ENCODE results near the gene DGCR6.
"Not testable (repeated sequence)": the region's sequence is repeated elsewhere in the genome, so short reads cannot be mapped to it uniquely, and the experiment has no call there.

DNA sequence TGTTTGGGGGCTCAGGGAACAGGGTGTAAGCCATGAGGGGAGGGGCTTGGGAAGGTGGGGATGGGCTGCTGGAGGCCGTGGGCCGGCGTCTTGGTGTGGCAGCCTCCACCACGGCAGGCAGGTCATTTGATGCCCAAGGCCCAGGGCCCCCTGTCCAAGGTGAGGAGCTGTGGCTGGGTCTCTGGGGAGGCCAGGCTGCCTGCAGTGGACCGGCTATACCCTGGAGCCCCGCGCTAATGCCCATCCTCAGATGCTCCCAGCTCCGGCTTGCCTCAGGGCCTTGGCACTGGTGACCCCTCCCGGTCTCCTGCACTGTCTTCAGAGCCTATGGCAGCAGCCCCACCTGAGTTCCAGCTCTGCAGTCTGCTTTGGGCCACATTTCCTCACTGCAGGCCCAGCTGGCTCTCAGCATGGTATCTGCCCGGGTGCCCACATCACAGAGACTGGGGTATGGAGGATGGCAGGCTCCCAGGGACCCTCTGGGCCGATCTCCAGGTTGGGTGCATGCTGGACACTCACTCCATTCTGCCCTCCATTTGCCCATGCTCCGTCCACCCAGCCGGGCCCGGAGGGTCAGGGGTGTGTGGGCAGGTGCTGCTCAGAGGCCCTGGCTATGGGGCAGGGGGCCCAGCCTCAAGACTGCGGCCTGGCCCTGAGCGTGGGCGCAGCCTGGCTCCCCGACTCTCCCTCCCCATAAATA, 51.7 kb downstream of the DGCR6 start:
- not testable (repeated sequence) for TF ChIP-seq CTCF (IDR thresholded peaks at IDR 0.05); ZFX (IDR thresholded peaks at IDR 0.05; ENCODE audit: borderline replicate concordance)
